Stimulated activated CD4-positive, alpha-beta T cell treated with anti-CD3 and anti-CD28 coated beads, TNF-alpha, amount 100 ng/mL, for 4 hours (primary cell): ENCODE results near the gene GRHPR.

ENCODE experiments used
- DNase-seq, 3 experiments: peaks; one replicate each; pipeline ENCODE4 v3.0.0-alpha.2; 2020; ENCODE audit warnings: low read depth in 3 of 3

Gene GRHPR

GRCh38 chr9:37398464-37399025 lies 24.0 kb upstream of the GRHPR start:
- no peak for DNase-seq

- DNase-seq = no peak
Measured at GRCh38 chr9:37399336-37399735, 23.2 kb upstream of the GRHPR start.

- DNase-seq = no peak
Measured at GRCh38 chr9:37404590-37404989, 17.9 kb upstream of the GRHPR start.

- DNase-seq = no peak
Measured at GRCh38 chr9:37405350-37405749, 17.1 kb upstream of the GRHPR start.

GRCh38 chr9:37405764-37406380 lies 16.6 kb upstream of the GRHPR start:
- DNase-seq = no peak

GRCh38 chr9:37406603-37407401 lies 15.7 kb upstream of the GRHPR start:
- no peak for DNase-seq

GRCh38 chr9:37407468-37407867 lies 15.0 kb upstream of the GRHPR start:
- DNase-seq = no peak

GRCh38 chr9:37408933-37409710 lies 13.4 kb upstream of the GRHPR start:
- peak; percentile 14 to 38 (median 17) for DNase-seq

- DNase-seq = no peak
Measured at GRCh38 chr9:37410354-37410861, 12.1 kb upstream of the GRHPR start.

GRCh38 chr9:37410969-37411785 lies 11.3 kb upstream of the GRHPR start:
- DNase-seq = no peak

- DNase-seq = no peak
Measured at GRCh38 chr9:37412431-37413151, 9.9 kb upstream of the GRHPR start.

GRCh38 chr9:37413311-37413710 lies 9.2 kb upstream of the GRHPR start:
- DNase-seq = no peak

GRCh38 chr9:37414503-37414943 lies 8.0 kb upstream of the GRHPR start:
- no peak for DNase-seq

- peak; percentile 40 to 61 (median 60) for DNase-seq
Measured at GRCh38 chr9:37415011-37415719, 7.3 kb upstream of the GRHPR start.

GRCh38 chr9:37417252-37417803 lies 5.2 kb upstream of the GRHPR start:
- no peak for DNase-seq

- DNase-seq = no peak
Measured at GRCh38 chr9:37417857-37418618, 4.5 kb upstream of the GRHPR start.

GRCh38 chr9:37419204-37419603 lies 3.3 kb upstream of the GRHPR start:
- DNase-seq = no peak

GRCh38 chr9:37420271-37421215 lies 2.0 kb upstream of the GRHPR start:
- no peak for DNase-seq
